Esophagus muscularis mucosa (tissue), 4 donors: ENCODE results near the gene AUTS2. TPM values are rescaled to one million over a fixed set of nuclear protein-coding genes. Genes with fewer than 3 reads are reported as not detected.

ENCODE experiments used
- DNase-seq: peaks from one replicate; pipeline ENCODE4 v3.0.0-alpha.2; 2017; ENCODE audit errors: extremely low spot score
- H3K27ac ChIP-seq, 4 donors: fragments of 200-600 bp; sonication (generic); replicated peaks in 1 of 4; 1 replicate in 3 of 4; 2 replicates in 1 of 4; pipeline ENCODE4 v1.5.1; 2016 to 2019; ENCODE audit warnings: mild to moderate bottlenecking in 1 of 4
- H3K27me3 ChIP-seq, 4 donors: fragments of 200-600 bp; sonication (generic); one replicate each; pipeline versions ENCODE4 v1.5.1 to v1.6.0; 2016 to 2019
- H3K36me3 ChIP-seq, 4 donors: fragments of 200-600 bp; sonication (generic); one replicate each; pipeline ENCODE4 v1.5.1; 2016 to 2019
- H3K4me1 ChIP-seq, 4 donors: fragments of 200-600 bp; sonication (generic); one replicate each; pipeline ENCODE4 v1.5.1; 2016 to 2019
- H3K4me3 ChIP-seq, 4 donors: fragments of 200-600 bp; sonication (generic); 1 replicate in 2 of 4; 2 replicates in 2 of 4; pipeline ENCODE4 v1.5.1; 2016 to 2019; ENCODE audit warnings: mild to moderate bottlenecking in 4 of 4, moderate library complexity in 1 of 4
- H3K9me3 ChIP-seq, 4 donors: fragments of 200-600 bp; sonication (generic); 1 replicate in 3 of 4; 2 replicates in 1 of 4; pipeline ENCODE4 v1.5.1; 2016 to 2019
- CTCF ChIP-seq, 3 experiments: fragments of 200-600 bp in 2 of 3; fragments of 450-650 bp in 1 of 3; sonication (generic) in 2 of 3; IDR thresholded peaks; one replicate each; pipeline ENCODE4 v1.5.1; 2017 to 2019; ENCODE audit warnings: antibody characterized with exemption in 3 of 3, mild to moderate bottlenecking in 2 of 3, moderate library complexity in 1 of 3
- EP300 ChIP-seq: sonication (generic); formaldehyde crosslinking; IDR thresholded peaks from one replicate; pipeline ENCODE4 v1.6.1; 2017; ENCODE audit warnings: antibody characterized with exemption
- POLR2A ChIP-seq: fragments of 450-650 bp; IDR thresholded peaks from one replicate; pipeline ENCODE4 v1.6.1; 2017; ENCODE audit warnings: antibody characterized with exemption, moderate library complexity, mild to moderate bottlenecking, low read depth
- POLR2AphosphoS5 ChIP-seq, 2 donors: sonication (generic); formaldehyde crosslinking; IDR thresholded peaks; one replicate each; pipeline ENCODE4 v1.6.1; 2017; ENCODE audit warnings: antibody characterized with exemption in 2 of 2
- WGBS: methylation state at CpG from one replicate; pipeline ENCODE4 v1.1.5; 2018; 5-methylcytosine and 5-hydroxymethylcytosine counted together
- intact Hi-C: fragments of 100-400 bp; cut with DNase I; formaldehyde crosslinking; loops from one replicate; pipeline ENCODE4 v1.15.1; 2023
- total RNA-seq, 4 donors: library from RNA; depleted of rRNA; stranded (reverse); fragments of >200 nt; gene quantifications; one replicate each; pipeline versions ENCODE4 v1.1.0 to v1.2.1, GENCODE V29; 2016

Gene AUTS2
- total RNA-seq, 4 donors from 2014 or later, result 18.5 to 44.9 (median 34.2) TPM

- intact Hi-C loops, result no loop called here
- H3K27ac ChIP-seq, result no peak overlapping the region
- 88% methylated on average over 1 of the region's 1 CpG for WGBS
- H3K9me3 ChIP-seq, result no peaks in the 10 kb centered on the region
- peaks cover 8 to 25% (median 24%) of the 10 kb centered on the region in 4 donors for H3K4me1 ChIP-seq
- no peaks in the 10 kb centered on the region for H3K36me3 ChIP-seq
- H3K4me3 ChIP-seq, result no peak overlapping the region
- TF ChIP-seq EP300 (no peak), POLR2AphosphoS5 (IDR thresholded peaks at IDR 0.05) (no peak), POLR2A (no peak), CTCF (IDR thresholded peaks at IDR 0.05) (no peak)
- no peaks in the 10 kb centered on the region for H3K27me3 ChIP-seq
- no peak for DNase-seq
These were observed 395.9 kb downstream of the AUTS2 start for GRCh38 chr7:69994218-69994617.

- no peaks in the 10 kb centered on the region for H3K36me3 ChIP-seq
- intact Hi-C loops, result no loop called here
- no peak for TF ChIP-seq POLR2A
- no peak for TF ChIP-seq EP300
- TF ChIP-seq CTCF (IDR thresholded peaks at IDR 0.05), result no peak
- no peak for TF ChIP-seq POLR2AphosphoS5 (IDR thresholded peaks at IDR 0.05)
- H3K4me1 ChIP-seq, result peaks cover 8 to 25% (median 25%) of the 10 kb centered on the region in 4 donors
- 62% methylated on average over 7 of the region's 7 CpGs for WGBS
- no peaks in the 10 kb centered on the region for H3K27me3 ChIP-seq
- no peak overlapping the region for H3K4me3 ChIP-seq
- DNase-seq, result no peak
- no peaks in the 10 kb centered on the region for H3K9me3 ChIP-seq
- no peak overlapping the region for H3K27ac ChIP-seq
These were observed 396.7 kb downstream of the AUTS2 start for GRCh38 chr7:69994886-69995542.

- 67% methylated on average over 2 of the region's 2 CpGs for WGBS
- no peak overlapping the region for H3K4me3 ChIP-seq
- no peaks in the 10 kb centered on the region for H3K9me3 ChIP-seq
- H3K27ac ChIP-seq, result no peak overlapping the region
- DNase-seq, result no peak
- intact Hi-C loops, result no loop called here
- H3K27me3 ChIP-seq, result no peaks in the 10 kb centered on the region
- peaks cover 11 to 32% (median 32%) of the 10 kb centered on the region in 4 donors for H3K4me1 ChIP-seq
- H3K36me3 ChIP-seq, result no peaks in the 10 kb centered on the region
- TF ChIP-seq POLR2A, result no peak
- no peak for TF ChIP-seq EP300
- no peak for TF ChIP-seq CTCF (IDR thresholded peaks at IDR 0.05)
- TF ChIP-seq POLR2AphosphoS5 (IDR thresholded peaks at IDR 0.05), result no peak
These were observed 397.8 kb downstream of the AUTS2 start for GRCh38 chr7:69996121-69996520.

GRCh38 chr7:70000737-70001348 is 402.6 kb downstream of the AUTS2 start:
- intact Hi-C loops, result no loop called here
- 95% methylated on average over 5 of the region's 5 CpGs for WGBS
- TF ChIP-seq CTCF (IDR thresholded peaks at IDR 0.05) (no peak), EP300 (no peak), POLR2A (no peak), POLR2AphosphoS5 (IDR thresholded peaks at IDR 0.05) (no peak)

More at GRCh38 chr7:70000737-70001348, 402.6 kb downstream of the AUTS2 start:
- no peaks in the 10 kb centered on the region for H3K9me3 ChIP-seq
- no peak overlapping the region for H3K4me3 ChIP-seq
- no peak for DNase-seq
- H3K36me3 ChIP-seq, result no peaks in the 10 kb centered on the region
- H3K27ac ChIP-seq, result no peak overlapping the region
- peaks cover 13 to 28% (median 24%) of the 10 kb centered on the region in 4 donors for H3K4me1 ChIP-seq
- H3K27me3 ChIP-seq, result no peaks in the 10 kb centered on the region
